ENCODE measurements around the gene BUD13. TPM values are rescaled to one million over a fixed set of nuclear protein-coding genes. Genes with fewer than 3 reads are reported as not detected.
A peak's percentile ranks its signal among the peaks of the same experiment; 100 is the strongest.

Gene BUD13, protein sequence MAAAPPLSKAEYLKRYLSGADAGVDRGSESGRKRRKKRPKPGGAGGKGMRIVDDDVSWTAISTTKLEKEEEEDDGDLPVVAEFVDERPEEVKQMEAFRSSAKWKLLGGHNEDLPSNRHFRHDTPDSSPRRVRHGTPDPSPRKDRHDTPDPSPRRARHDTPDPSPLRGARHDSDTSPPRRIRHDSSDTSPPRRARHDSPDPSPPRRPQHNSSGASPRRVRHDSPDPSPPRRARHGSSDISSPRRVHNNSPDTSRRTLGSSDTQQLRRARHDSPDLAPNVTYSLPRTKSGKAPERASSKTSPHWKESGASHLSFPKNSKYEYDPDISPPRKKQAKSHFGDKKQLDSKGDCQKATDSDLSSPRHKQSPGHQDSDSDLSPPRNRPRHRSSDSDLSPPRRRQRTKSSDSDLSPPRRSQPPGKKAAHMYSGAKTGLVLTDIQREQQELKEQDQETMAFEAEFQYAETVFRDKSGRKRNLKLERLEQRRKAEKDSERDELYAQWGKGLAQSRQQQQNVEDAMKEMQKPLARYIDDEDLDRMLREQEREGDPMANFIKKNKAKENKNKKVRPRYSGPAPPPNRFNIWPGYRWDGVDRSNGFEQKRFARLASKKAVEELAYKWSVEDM
- total RNA-seq (2013; cell fraction: nucleolus; rRNA removed), result 12.0 TPM in 2 replicates
- total RNA-seq (2014; rRNA removed) (24.5 and 26.4 TPM in 2 replicates), total RNA-seq (2014; rRNA removed; fragmentation: Illumina TruSeq; extraction: Trizol) (27.4 and 29.3 TPM in 2 replicates), total RNA-seq (2021) (23.8 and 25.6 TPM in 2 replicates), polyA plus RNA-seq (2011; rRNA removed) (27.6 and 29.3 TPM in 2 replicates), polyA plus RNA-seq (2014; fragmentation: Illumina TruSeq; extraction: Trizol) (36.5 and 46.4 TPM in 2 replicates), polyA plus RNA-seq (2014; fragmentation: Nextera tagmentation; extraction: Ambion mirVana) (10 to 100 TPM; 10.9 to 15.8 TPM), polyA plus RNA-seq (2014; rRNA removed) (22.9 and 24.0 TPM in 2 replicates), polyA plus RNA-seq (2016; fragmentation: Nextera tagmentation; extraction: Ambion mirVana) (10 to 100 TPM; 25.0 to 27.1 TPM), polyA minus RNA-seq (2011; rRNA and poly(A)+ RNA removed) (19.8 and 27.7 TPM in 2 replicates), Bru-seq, nascent RNA (percentile 83 among the genes with signal in this experiment), BruChase-seq, experiment 1, labeled RNA remaining after a 6-hour chase (percentile 70 among the genes with signal in this experiment), BruChase-seq, experiment 2, labeled RNA remaining after a 2-hour chase (percentile 80 among the genes with signal in this experiment)
- polyA plus RNA-seq (2011; ENCODE audit: low read depth), result 10.0 TPM
- polyA plus RNA-seq (2011; cell fraction: cytosol; rRNA removed), result 23.4 and 26.1 TPM in 2 replicates
- 21.7 and 32.2 TPM in 2 replicates for polyA plus RNA-seq (2011; cell fraction: nucleus; rRNA removed)
- 12.9 and 13.5 TPM in 2 replicates for polyA plus RNA-seq (2012)
- polyA minus RNA-seq (2011; cell fraction: cytosol; rRNA and poly(A)+ RNA removed), result 9.5 and 12.8 TPM in 2 replicates
- 8.8 and 14.7 TPM in 2 replicates for polyA minus RNA-seq (2011; cell fraction: nucleus; rRNA and poly(A)+ RNA removed)
- long read RNA-seq, experiment 1, transcript BUD13-201 (10 exons, 2,196 nt), result major isoform, 21 of 22 reads
- long read RNA-seq, experiment 1, partial matches to known transcripts, result 0 of 22 reads
- long read RNA-seq, experiment 1, other reads (novel, unspliced or antisense), result 1 of 22 reads
- long read RNA-seq, experiment 2, transcript BUD13-201 (10 exons, 2,196 nt), result major isoform, 48 of 76 reads
- long read RNA-seq, experiment 2, partial matches to known transcripts, result 20 of 76 reads
- long read RNA-seq, experiment 2, other reads (novel, unspliced or antisense), result 8 of 76 reads

DNA sequence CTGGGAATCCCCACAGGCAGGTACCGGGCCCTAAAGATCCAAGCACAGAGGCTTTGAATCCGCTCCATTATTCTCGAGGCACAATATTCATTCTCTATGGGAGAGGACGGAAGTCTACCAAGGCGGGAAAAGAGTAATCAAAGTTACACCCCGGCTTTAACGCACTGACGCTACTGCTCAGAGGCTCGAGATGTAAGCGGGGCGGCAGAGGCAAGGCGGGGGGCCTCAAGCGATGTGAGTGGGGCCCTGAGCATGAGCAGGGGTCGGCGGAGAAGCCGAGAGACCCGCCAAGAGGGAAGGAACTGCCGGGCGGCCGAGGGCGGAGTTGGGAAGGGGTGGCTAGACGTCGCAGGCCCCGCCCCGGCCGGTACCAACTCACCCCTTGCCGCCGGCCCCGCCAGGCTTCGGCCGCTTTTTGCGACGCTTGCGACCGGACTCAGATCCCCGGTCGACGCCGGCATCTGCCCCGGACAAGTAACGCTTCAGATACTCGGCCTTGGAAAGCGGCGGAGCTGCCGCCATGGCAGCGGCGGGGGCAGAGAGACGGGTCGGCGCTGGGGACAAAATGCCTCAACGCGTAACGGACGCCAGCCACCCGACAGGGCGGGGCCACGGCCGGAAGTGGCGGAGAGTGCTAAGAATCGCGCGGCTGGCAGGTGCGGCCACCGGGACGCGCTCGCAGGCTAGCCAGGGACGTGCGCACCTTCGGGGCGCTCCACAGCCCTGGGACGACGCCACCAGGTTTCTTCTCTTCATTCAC is at the start of gene BUD13:
BUD13 (minus strand) TSS at position 545 of the 760 bp plus-strand sequence; CDS start at position 522, 23 bp downstream.
- BruUV-seq (replicated peaks), result TSS peak; percentile 50
- TF ChIP-seq SMARCA5 (IDR thresholded peaks at IDR 0.05) (0 out of 2 replicates have a peak, but pooled peaks have one; percentile 24), RB1 (IDR thresholded peaks at IDR 0.05; ENCODE audit: borderline replicate concordance) (peak; percentile 95; the same call in 1 of the 2 replicates), ZNF207 (IDR thresholded peaks at IDR 0.05; ENCODE audit: borderline replicate concordance) (peak; percentile 85; the same call in 1 of the 2 replicates), SREBF2 (IDR thresholded peaks at IDR 0.05; ENCODE audit: low read length) (0 out of 2 replicates have a peak, but pooled peaks have one; percentile 4), RELB (IDR thresholded peaks at IDR 0.05; ENCODE audit: low read depth) (peak; percentile 92), POLR2A (IDR thresholded peaks at IDR 0.05; ENCODE audit: low read depth, low read length) (peak; percentile 92)
- TF ChIP-seq, protein P1, sequence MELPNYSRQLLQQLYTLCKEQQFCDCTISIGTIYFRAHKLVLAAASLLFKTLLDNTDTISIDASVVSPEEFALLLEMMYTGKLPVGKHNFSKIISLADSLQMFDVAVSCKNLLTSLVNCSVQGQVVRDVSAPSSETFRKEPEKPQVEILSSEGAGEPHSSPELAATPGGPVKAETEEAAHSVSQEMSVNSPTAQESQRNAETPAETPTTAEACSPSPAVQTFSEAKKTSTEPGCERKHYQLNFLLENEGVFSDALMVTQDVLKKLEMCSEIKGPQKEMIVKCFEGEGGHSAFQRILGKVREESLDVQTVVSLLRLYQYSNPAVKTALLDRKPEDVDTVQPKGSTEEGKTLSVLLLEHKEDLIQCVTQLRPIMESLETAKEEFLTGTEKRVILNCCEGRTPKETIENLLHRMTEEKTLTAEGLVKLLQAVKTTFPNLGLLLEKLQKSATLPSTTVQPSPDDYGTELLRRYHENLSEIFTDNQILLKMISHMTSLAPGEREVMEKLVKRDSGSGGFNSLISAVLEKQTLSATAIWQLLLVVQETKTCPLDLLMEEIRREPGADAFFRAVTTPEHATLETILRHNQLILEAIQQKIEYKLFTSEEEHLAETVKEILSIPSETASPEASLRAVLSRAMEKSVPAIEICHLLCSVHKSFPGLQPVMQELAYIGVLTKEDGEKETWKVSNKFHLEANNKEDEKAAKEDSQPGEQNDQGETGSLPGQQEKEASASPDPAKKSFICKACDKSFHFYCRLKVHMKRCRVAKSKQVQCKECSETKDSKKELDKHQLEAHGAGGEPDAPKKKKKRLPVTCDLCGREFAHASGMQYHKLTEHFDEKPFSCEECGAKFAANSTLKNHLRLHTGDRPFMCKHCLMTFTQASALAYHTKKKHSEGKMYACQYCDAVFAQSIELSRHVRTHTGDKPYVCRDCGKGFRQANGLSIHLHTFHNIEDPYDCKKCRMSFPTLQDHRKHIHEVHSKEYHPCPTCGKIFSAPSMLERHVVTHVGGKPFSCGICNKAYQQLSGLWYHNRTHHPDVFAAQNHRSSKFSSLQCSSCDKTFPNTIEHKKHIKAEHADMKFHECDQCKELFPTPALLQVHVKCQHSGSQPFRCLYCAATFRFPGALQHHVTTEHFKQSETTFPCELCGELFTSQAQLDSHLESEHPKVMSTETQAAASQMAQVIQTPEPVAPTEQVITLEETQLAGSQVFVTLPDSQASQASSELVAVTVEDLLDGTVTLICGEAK (IDR thresholded peaks at IDR 0.05; ENCODE audit: borderline replicate concordance), result peak; percentile 36; the same call in 1 of the 2 replicates
- TF ChIP-seq, protein P2, sequence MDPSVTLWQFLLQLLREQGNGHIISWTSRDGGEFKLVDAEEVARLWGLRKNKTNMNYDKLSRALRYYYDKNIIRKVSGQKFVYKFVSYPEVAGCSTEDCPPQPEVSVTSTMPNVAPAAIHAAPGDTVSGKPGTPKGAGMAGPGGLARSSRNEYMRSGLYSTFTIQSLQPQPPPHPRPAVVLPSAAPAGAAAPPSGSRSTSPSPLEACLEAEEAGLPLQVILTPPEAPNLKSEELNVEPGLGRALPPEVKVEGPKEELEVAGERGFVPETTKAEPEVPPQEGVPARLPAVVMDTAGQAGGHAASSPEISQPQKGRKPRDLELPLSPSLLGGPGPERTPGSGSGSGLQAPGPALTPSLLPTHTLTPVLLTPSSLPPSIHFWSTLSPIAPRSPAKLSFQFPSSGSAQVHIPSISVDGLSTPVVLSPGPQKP (IDR thresholded peaks at IDR 0.05; ENCODE audit: low read depth, low read length), result peak; percentile 93

More for the DNA sequence above, at the start of gene BUD13:
- peak; percentile 88 for FAIRE-seq
- peak within 1 kb of the TSS; percentile 85 for H3K9ac ChIP-seq (ENCODE audit: control insufficient read depth, insufficient read depth, low read length)
- SMC1A ChIA-PET (ENCODE audit: uncharacterized antibody, unreplicated experiment), result interaction anchor here (1.2 to 1.7 kb wide), 3 partner anchors 8 to 81 kb away, joined by 3 to 14 read pairs (median 4); partner anchors contain the start of gene ZPR1
- CTCF ChIA-PET, result interaction anchor here (1.1 to 4.0 kb wide), 6 partner anchors 18 to 408 kb away, joined by 3 to 18 read pairs (median 5); partner anchors contain the start of gene APOA5
- H3K27me3 ChIP-seq (replicated peaks in 1 of 2; ENCODE audit: control insufficient read depth in 2 of 2, insufficient read depth in 2 of 2, low read length in 1 of 2), result no peaks in the 10 kb centered on the region
- peak; percentile 60 for DNase-seq (ENCODE audit: low read depth, low spot score)
- POLR2A ChIA-PET, result interaction anchor here (0.6 to 4.2 kb wide), 3 partner anchors 11 to 407 kb away, joined by 3 to 28 read pairs (median 3); partner anchors contain the start of gene ZPR1
- H3K4me3 ChIP-seq, result peak within 1 kb of the TSS; percentile 82
- peaks cover 3% of the 10 kb centered on the region; the same call in 1 of the 2 replicates for H3K4me1 ChIP-seq (ENCODE audit: control insufficient read depth, insufficient read depth, low read length)
- no peaks in the 10 kb centered on the region for H3K9me3 ChIP-seq (replicated peaks; ENCODE audit: control insufficient read depth, insufficient read depth, low read length)
- in situ Hi-C loops (cut with MboI) (no loop called here), intact Hi-C loops (cut with micrococcal nuclease; ENCODE audit: unreplicated experiment) (no loop called here)
- peak within 1 kb of the TSS; percentile 96 for H2AFZ ChIP-seq (ENCODE audit: control insufficient read depth, low read depth, low read length)
- H3K27ac ChIP-seq (ENCODE audit: control insufficient read depth, insufficient read depth), result peak within 1 kb of the TSS; percentile 80
- WGBS (ENCODE audit: insufficient coverage, insufficient replicate concordance, low lambda C conversion rate, missing lambda C conversion rate), result under 1% methylated on average over 59 of the region's 73 CpGs
- peak; percentile 92 for ATAC-seq
- RAD21 ChIA-PET (ENCODE audit: unreplicated experiment), result interaction anchor here (1.3 to 1.7 kb wide), 2 partner anchors 10 to 14 kb away, joined by 6 to 7 read pairs; partner anchors contain the start of gene ZPR1
- H3K79me2 ChIP-seq (ENCODE audit: control insufficient read depth, insufficient read depth, low read length), result peaks cover 21% of the 10 kb centered on the region
- no peaks in the 10 kb centered on the region for H4K20me1 ChIP-seq (ENCODE audit: control insufficient read depth, insufficient read depth)
- H3K4me2 ChIP-seq (ENCODE audit: control insufficient read depth, insufficient read depth), result peak within 1 kb of the TSS; percentile 94
- H3K36me3 ChIP-seq (ENCODE audit: control insufficient read depth in 2 of 2, insufficient read depth in 2 of 2, low read length in 1 of 2), result peaks cover 0 to 7% of the 10 kb centered on the region in 2 experiments; a peak in 3 of 4 replicates
